Brain microvascular endothelial cell (primary cell): Measurements from ENCODE around the gene TNIK.

ENCODE experiments used
- DNase-seq: peaks from one replicate; pipeline ENCODE4 v3.0.0-alpha.2; 2020
- H3K27ac ChIP-seq: fragments of 250-450 bp; sonication (Bioruptor Pico); 2 replicates; pipeline ENCODE4 v1.5.1; 2020; ENCODE audit warnings: mild to moderate bottlenecking, moderate library complexity
- H3K27me3 ChIP-seq: fragments of 250-450 bp; sonication (Bioruptor Pico); replicated peaks from 2 replicates; pipeline ENCODE4 v1.5.1; 2020; ENCODE audit warnings: mild to moderate bottlenecking
- H3K36me3 ChIP-seq: fragments of 250-450 bp; sonication (Bioruptor Pico); replicated peaks from 2 replicates; pipeline ENCODE4 v1.5.1; 2020; ENCODE audit warnings: mild to moderate bottlenecking
- H3K4me3 ChIP-seq: 2 replicates; pipeline ENCODE4 v1.5.1; 2011; ENCODE audit warnings: low read depth, mild to moderate bottlenecking, control low read depth, low read length, moderate library complexity
- CTCF ChIP-seq: IDR thresholded peaks from 2 replicates; pipeline ENCODE4 v1.5.1; 2011; ENCODE audit warnings: low read depth, mild to moderate bottlenecking, moderate library complexity, low read length, control low read depth, inconsistent platforms; ENCODE audit errors: missing control alignments
- in situ Hi-C: cut with HindIII; loops from 2 replicates; pipeline ENCODE4 v1.10.0; 2017; ENCODE audit warnings: low sequenced_read_pairs, low pct_ligation_motif_present

The TNIK gene

GRCh38 chr3:171491361-171491760, 31.2 kb upstream of the TNIK start:
- no peak for DNase-seq
- Histone ChIP-seq H3K36me3 (no peaks in the 10 kb centered on the region), H3K27ac (no peak overlapping the region), H3K27me3 (no peaks in the 10 kb centered on the region), H3K4me3 (no peak overlapping the region)
- in situ Hi-C loops: no loop called here
- TF ChIP-seq CTCF: no peak

DNA sequence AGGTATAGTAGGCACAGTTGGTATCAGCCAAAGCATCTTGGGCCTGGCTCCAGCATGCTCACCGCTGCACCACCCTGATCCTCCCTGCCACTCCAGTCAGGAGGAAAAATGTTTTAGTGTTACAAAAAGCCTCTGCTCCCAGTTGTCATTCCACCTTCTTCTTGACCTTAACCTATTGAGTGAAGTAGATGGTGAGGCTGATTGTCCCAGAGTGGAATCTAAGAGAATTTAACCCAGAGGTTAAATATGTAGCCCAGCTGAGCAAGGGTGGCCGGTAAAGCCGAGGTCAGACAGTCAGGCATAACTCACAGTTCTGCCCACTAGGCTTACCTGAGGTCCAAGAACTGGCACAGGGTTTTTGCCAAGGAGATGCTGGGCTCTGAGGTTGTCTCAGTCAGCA, 30.7 kb upstream of the TNIK start:
- no peak for TF ChIP-seq CTCF

DNA sequence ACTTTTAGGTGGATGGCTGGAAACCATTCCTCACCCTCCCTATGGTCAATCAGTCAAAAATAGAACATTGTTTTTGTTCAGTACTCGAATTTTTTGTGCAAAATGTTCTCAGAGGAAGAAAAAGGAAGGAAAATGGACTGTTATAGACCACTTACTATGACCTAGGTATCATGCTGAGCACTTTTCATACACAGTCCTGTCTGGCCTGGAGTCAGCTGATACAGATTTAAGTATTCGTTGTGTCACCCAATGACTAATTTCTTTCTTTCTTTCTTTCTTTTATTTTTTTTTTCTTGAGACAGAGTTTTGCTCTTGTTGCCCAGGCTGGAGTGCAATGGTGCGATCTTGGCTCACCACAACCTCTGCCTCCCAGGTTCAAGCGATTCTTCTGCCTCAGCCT, 29.1 kb upstream of the TNIK start:
- H3K4me3 ChIP-seq: no peak overlapping the region
- no peak for DNase-seq
- H3K27me3 ChIP-seq: no peaks in the 10 kb centered on the region
- in situ Hi-C loops: no loop called here
- no peaks in the 10 kb centered on the region for H3K36me3 ChIP-seq
- H3K27ac ChIP-seq: no peak overlapping the region
- TF ChIP-seq CTCF: no peak

More for the DNA sequence above, 30.7 kb upstream of the TNIK start:
- DNase-seq: no peak
- H3K4me3 ChIP-seq: no peak overlapping the region
- in situ Hi-C loops: no loop called here
- no peaks in the 10 kb centered on the region for H3K36me3 ChIP-seq
- no peak overlapping the region for H3K27ac ChIP-seq
- no peaks in the 10 kb centered on the region for H3K27me3 ChIP-seq

- no peak for DNase-seq
- TF ChIP-seq CTCF: no peak
- in situ Hi-C loops: no loop called here
Observed at GRCh38 chr3:171488479-171488878, 28.3 kb upstream of the TNIK start.

DNA sequence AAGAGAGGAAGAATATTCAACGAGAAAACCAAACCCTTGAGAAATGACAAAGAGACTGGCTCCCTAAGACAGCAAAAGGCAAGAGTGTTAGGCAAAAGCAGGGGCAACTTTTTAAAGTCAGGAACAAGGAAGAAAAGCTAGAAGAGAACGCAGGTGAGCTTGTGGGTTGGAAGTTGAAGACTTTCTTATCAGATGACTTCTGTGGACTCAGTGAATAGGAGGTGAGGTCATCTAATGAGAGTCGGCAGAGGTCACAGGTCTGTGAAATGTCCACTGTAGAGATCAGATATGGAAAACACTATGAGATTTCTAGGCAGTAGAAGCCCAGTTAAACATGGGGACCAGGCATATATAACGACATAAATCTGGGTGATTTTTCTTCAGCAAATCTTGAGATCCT, 27.2 kb upstream of the TNIK start:
- H3K4me3 ChIP-seq: no peak overlapping the region
- no peaks in the 10 kb centered on the region for H3K36me3 ChIP-seq
- H3K27ac ChIP-seq: no peak overlapping the region
- in situ Hi-C loops: no loop called here
- TF ChIP-seq CTCF: no peak
- no peaks in the 10 kb centered on the region for H3K27me3 ChIP-seq
- DNase-seq: no peak

More at GRCh38 chr3:171488479-171488878, 28.3 kb upstream of the TNIK start:
- Histone ChIP-seq H3K27ac (no peak overlapping the region), H3K36me3 (no peaks in the 10 kb centered on the region), H3K4me3 (no peak overlapping the region), H3K27me3 (no peaks in the 10 kb centered on the region)

DNA sequence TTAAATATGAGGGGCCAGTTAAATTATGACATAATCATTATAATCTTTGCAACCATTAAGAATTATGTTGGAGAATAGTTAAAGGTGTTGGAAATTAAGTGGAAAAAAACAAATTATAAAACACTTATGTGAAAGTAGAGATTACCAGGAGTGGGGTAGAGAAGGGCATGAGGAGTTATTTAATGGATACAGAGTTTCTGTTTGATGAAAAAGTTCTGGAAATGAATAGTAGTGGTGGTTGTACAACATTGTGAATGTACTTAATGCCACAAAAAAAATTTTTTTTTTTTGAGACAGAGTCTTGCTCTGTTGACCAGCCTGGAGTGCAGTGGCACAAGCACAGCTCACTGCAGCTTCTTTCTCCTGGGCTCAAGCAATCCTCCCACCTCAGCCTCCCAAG, 25.1 kb upstream of the TNIK start:
- H3K27me3 ChIP-seq: no peaks in the 10 kb centered on the region
- no peak for DNase-seq
- no peak overlapping the region for H3K27ac ChIP-seq
- no peak overlapping the region for H3K4me3 ChIP-seq
- in situ Hi-C loops: no loop called here
- TF ChIP-seq CTCF: no peak
- no peaks in the 10 kb centered on the region for H3K36me3 ChIP-seq
